ENCODE data around the gene STX12. TPM values are rescaled to one million over a fixed set of nuclear protein-coding genes. Genes with fewer than 3 reads are reported as not detected.
"Not testable (repeated sequence)": the region's sequence is repeated elsewhere in the genome, so short reads cannot be mapped to it uniquely, and the experiment has no call there.

The STX12 gene
- total RNA-seq, 1 donor = 57.6 TPM

GRCh38 chr1:27868932-27869718 lies 96.1 kb downstream of the STX12 start:
- no peak for TF ChIP-seq CTCF (IDR thresholded peaks at IDR 0.05; ENCODE audit: insufficient read depth, low read length)
- no peak for DNase-seq (ENCODE audit: low read depth)
- no peak overlapping the region for H3K4me3 ChIP-seq (ENCODE audit: low read depth, low read length)

- H3K4me3 ChIP-seq (ENCODE audit: low read depth, low read length) = no peak overlapping the region
- no peak for DNase-seq (ENCODE audit: low read depth)
- TF ChIP-seq CTCF (IDR thresholded peaks at IDR 0.05; ENCODE audit: insufficient read depth, low read length) = no peak
Measured at GRCh38 chr1:27869719-27870085, 96.7 kb downstream of the STX12 start.

- DNase-seq (ENCODE audit: low read depth); H3K4me3 ChIP-seq (ENCODE audit: low read depth, low read length): not testable (repeated sequence)
Measured at GRCh38 chr1:27871076-27871475, 98.1 kb downstream of the STX12 start.

- no peak for DNase-seq (ENCODE audit: low read depth)
- TF ChIP-seq CTCF (IDR thresholded peaks at IDR 0.05; ENCODE audit: insufficient read depth, low read length) = no peak
Measured at GRCh38 chr1:27872059-27872801, 99.2 kb downstream of the STX12 start, which contains the start of gene THEMIS2. TSS of gene THEMIS2 (plus strand) at chr1:27872544. CDS start at chr1:27872572, 28 bp downstream.

GRCh38 chr1:27872802-27873551 lies 100.0 kb downstream of the STX12 start:
- peak overlapping the region; percentile 69 for H3K4me3 ChIP-seq (ENCODE audit: low read depth, low read length)
- DNase-seq (ENCODE audit: low read depth) = no peak
- TF ChIP-seq CTCF (IDR thresholded peaks at IDR 0.05; ENCODE audit: insufficient read depth, low read length) = no peak

More at GRCh38 chr1:27872059-27872801, 99.2 kb downstream of the STX12 start, which contains the start of gene THEMIS2:
- H3K4me3 ChIP-seq (ENCODE audit: low read depth, low read length) = peak within 1 kb of the TSS; percentile 69

GRCh38 chr1:27873671-27874384 lies 100.8 kb downstream of the STX12 start:
- no peak overlapping the region for H3K4me3 ChIP-seq (ENCODE audit: low read depth, low read length)
- TF ChIP-seq CTCF (IDR thresholded peaks at IDR 0.05; ENCODE audit: insufficient read depth, low read length) = no peak

More at GRCh38 chr1:27873671-27874384, 100.8 kb downstream of the STX12 start:
- no peak for DNase-seq (ENCODE audit: low read depth)

Small RNA genes within 50 kb of the gene (small RNA-seq; reads per million reads assigned to genes)
- gene AL020997.2 (not detected), gene RNU6-1245P (not detected), gene SCARNA1 (6,028 reads per million, percentile 100 among the genes with 10 or more reads in this experiment)

Other genes with a start within 250 kb of the STX12 start
- 14.6 and 19.1 TPM in 2 replicates for gene AHDC1, start 169.1 kb upstream of the STX12 start, total RNA-seq (ENCODE audit: low replicate concordance)
- 0.18 TPM in 1 of 2 replicates, not detected in the other for gene FGR, start 138.0 kb upstream of the STX12 start, total RNA-seq (ENCODE audit: low replicate concordance)
- 64.7 and 194 TPM in 2 replicates for gene IFI6, start 101.0 kb upstream of the STX12 start, total RNA-seq (ENCODE audit: low replicate concordance)
- 15.6 and 21.1 TPM in 2 replicates for gene FAM76A, start 47.3 kb upstream of the STX12 start, total RNA-seq (ENCODE audit: low replicate concordance)
- 23.0 and 35.2 TPM in 2 replicates for gene PPP1R8, start 57.6 kb downstream of the STX12 start, total RNA-seq (ENCODE audit: low replicate concordance)
- gene THEMIS2, start 99.3 kb downstream of the STX12 start, total RNA-seq (ENCODE audit: low replicate concordance) = 1.2 and 2.0 TPM in 2 replicates
- gene RPA2, start 141.4 kb downstream of the STX12 start, total RNA-seq (ENCODE audit: low replicate concordance) = 12.7 and 42.1 TPM in 2 replicates
- 0.09 TPM in 1 of 2 replicates, not detected in the other for gene SMPDL3B, start 161.8 kb downstream of the STX12 start, total RNA-seq (ENCODE audit: low replicate concordance)
- 4.9 and 5.9 TPM in 2 replicates for gene XKR8, start 186.8 kb downstream of the STX12 start, total RNA-seq (ENCODE audit: low replicate concordance)

All from fibroblast of the aortic adventitia (primary cell).